Gastroesophageal sphincter (tissue), 4 donors: ENCODE data around the gene CCDC85B. TPM values are rescaled to one million over a fixed set of nuclear protein-coding genes. Genes with fewer than 3 reads are reported as not detected.

ENCODE experiments used
- ATAC-seq: fragments of 150-250 bp; one replicate; pipeline ENCODE4 v1.9.1; 2016; ENCODE audit warnings: mild to moderate bottlenecking, moderate library complexity
- H3K27ac ChIP-seq, 4 donors: fragments of 200-600 bp; sonication (generic) in 3 of 4; 1 replicate in 3 of 4; 2 replicates in 1 of 4; pipeline ENCODE4 v1.5.1; 2016 to 2019
- H3K27me3 ChIP-seq: fragments of 200-600 bp; sonication (generic); one replicate; pipeline ENCODE4 v1.5.1; 2019
- H3K36me3 ChIP-seq, 2 donors: fragments of 200-600 bp; sonication (generic); one replicate each; pipeline ENCODE4 v1.5.1; 2019; ENCODE audit warnings: control low read depth in 1 of 2
- H3K4me1 ChIP-seq, 3 donors: fragments of 200-600 bp; sonication (generic); 1 replicate in 2 of 3; 2 replicates in 1 of 3; pipeline ENCODE4 v1.5.1; 2016 to 2019; ENCODE audit warnings: control low read depth in 2 of 3
- H3K4me3 ChIP-seq, 2 donors: fragments of 200-600 bp; sonication (generic); one replicate each; pipeline ENCODE4 v1.5.1; 2019; ENCODE audit warnings: mild to moderate bottlenecking in 1 of 2, moderate library complexity in 1 of 2
- H3K9me3 ChIP-seq, 3 donors: fragments of 200-600 bp; sonication (generic); one replicate each; pipeline ENCODE4 v1.5.1; 2017 to 2019; ENCODE audit warnings: control low read depth in 2 of 3
- CTCF ChIP-seq, 4 experiments: fragments of 200-600 bp in 2 of 4; fragments of 450-650 bp in 2 of 4; sonication (generic) in 1 of 4; IDR thresholded peaks; one replicate each; pipeline ENCODE4 v1.5.1; 2017 to 2019; ENCODE audit warnings: antibody characterized with exemption in 4 of 4, mild to moderate bottlenecking in 2 of 4, moderate library complexity in 2 of 4
- EP300 ChIP-seq: sonication (generic); formaldehyde crosslinking; IDR thresholded peaks from one replicate; pipeline ENCODE4 v1.6.1; 2017; ENCODE audit warnings: antibody characterized with exemption, mild to moderate bottlenecking
- POLR2A ChIP-seq, 2 donors: fragments of 450-650 bp; IDR thresholded peaks; one replicate each; pipeline ENCODE4 v1.6.1; 2017; ENCODE audit warnings: antibody characterized with exemption in 2 of 2, mild to moderate bottlenecking in 2 of 2, moderate library complexity in 1 of 2
- POLR2AphosphoS5 ChIP-seq: sonication (generic); formaldehyde crosslinking; IDR thresholded peaks from one replicate; pipeline ENCODE4 v1.6.1; 2017; ENCODE audit warnings: antibody characterized with exemption
- WGBS, 2 donors: methylation state at CpG; one replicate each; pipeline ENCODE4 v1.1.5; 2018; ENCODE audit warnings: low coverage in 1 of 2; 5-methylcytosine and 5-hydroxymethylcytosine counted together
- total RNA-seq, 4 donors: library from RNA; depleted of rRNA; stranded (reverse); fragments of >200 nt; gene quantifications; one replicate each; pipeline ENCODE4 v1.1.0, GENCODE V29; 2016

CCDC85B gene
- total RNA-seq, 4 donors from 2014 or later, result 68.7 to 111 (median 77.7) TPM

GRCh38 chr11:65854852-65855837 is 35.3 kb upstream of the CCDC85B start:
- Histone ChIP-seq H3K9me3 (peaks cover 0 to 10% (median 0%) of the 10 kb centered on the region in 3 donors), H3K27me3 (no peaks in the 10 kb centered on the region), H3K4me3 (no peak overlapping the region), H3K27ac (no peak overlapping the region), H3K36me3 (peaks cover 0 to 60% of the 10 kb centered on the region in 2 donors), H3K4me1 (peaks cover 0 to 67% (median 13%) of the 10 kb centered on the region in 3 donors)
- no peak for ATAC-seq
- TF ChIP-seq POLR2A (IDR thresholded peaks at IDR 0.05) (no peak), POLR2AphosphoS5 (no peak), CTCF (IDR thresholded peaks at IDR 0.05) (no peak), EP300 (no peak)
- WGBS, 2 donors, result 42 to 55% methylated on average over 3 to 6 of the region's 15 CpGs

GRCh38 chr11:65855927-65856363 is 34.5 kb upstream of the CCDC85B start:
- no peaks in the 10 kb centered on the region for H3K27me3 ChIP-seq
- no peak for TF ChIP-seq EP300
- TF ChIP-seq POLR2A (IDR thresholded peaks at IDR 0.05), result no peak
- no peak for TF ChIP-seq CTCF (IDR thresholded peaks at IDR 0.05)
- no peak for TF ChIP-seq POLR2AphosphoS5
- 52% methylated on average over 9 of the region's 15 CpGs; no CpG with 5 or more reads in 1 of the 2 donors for WGBS, 2 donors
- peak overlapping the region in 2 of 4 donors; percentile 90 to 99 for H3K27ac ChIP-seq
- H3K4me3 ChIP-seq, result peak overlapping the region in 1 of 2 donors; percentile 95
- H3K36me3 ChIP-seq, result peaks cover 0 to 55% of the 10 kb centered on the region in 2 donors
- H3K9me3 ChIP-seq, result peaks cover 0 to 8% (median 0%) of the 10 kb centered on the region in 3 donors
- H3K4me1 ChIP-seq, result peaks cover 0 to 68% (median 13%) of the 10 kb centered on the region in 3 donors
- no peak for ATAC-seq

GRCh38 chr11:65856689-65857499 is 33.6 kb upstream of the CCDC85B start:
- peak; percentile 53 for ATAC-seq

GRCh38 chr11:65857500-65857852 is 33.0 kb upstream of the CCDC85B start:
- ATAC-seq, result no peak
- peaks cover 0 to 48% of the 10 kb centered on the region in 2 donors for H3K36me3 ChIP-seq
- H3K4me3 ChIP-seq, result peak overlapping the region; percentile 75 to 95
- no peaks in the 10 kb centered on the region for H3K9me3 ChIP-seq
- peak overlapping the region; percentile 77 to 99 (median 94) for H3K27ac ChIP-seq
- peaks cover 0 to 75% (median 27%) of the 10 kb centered on the region in 3 donors for H3K4me1 ChIP-seq
- WGBS, 2 donors, result no CpG with 5 or more reads among the region's 49 CpGs
- no peaks in the 10 kb centered on the region for H3K27me3 ChIP-seq
- TF ChIP-seq POLR2A (IDR thresholded peaks at IDR 0.05) (no peak), POLR2AphosphoS5 (no peak), EP300 (no peak), CTCF (IDR thresholded peaks at IDR 0.05) (no peak)

More at GRCh38 chr11:65856689-65857499, 33.6 kb upstream of the CCDC85B start:
- WGBS, 2 donors, result 7% methylated on average over 8 of the region's 57 CpGs; no CpG with 5 or more reads in 1 of the 2 donors
- peak overlapping the region; percentile 77 to 99 (median 94) for H3K27ac ChIP-seq
- no peak for TF ChIP-seq CTCF (IDR thresholded peaks at IDR 0.05)
- TF ChIP-seq POLR2AphosphoS5, result peak; percentile 85
- no peak for TF ChIP-seq EP300
- TF ChIP-seq POLR2A (IDR thresholded peaks at IDR 0.05), result peak; percentile 50 to 59
- H3K9me3 ChIP-seq, result no peaks in the 10 kb centered on the region
- H3K27me3 ChIP-seq, result no peaks in the 10 kb centered on the region
- peak overlapping the region; percentile 75 to 95 for H3K4me3 ChIP-seq
- H3K4me1 ChIP-seq, result peaks cover 0 to 75% (median 22%) of the 10 kb centered on the region in 3 donors
- peaks cover 0 to 48% of the 10 kb centered on the region in 2 donors for H3K36me3 ChIP-seq
